Measurements from ENCODE around the gene RNF14.

DNA sequence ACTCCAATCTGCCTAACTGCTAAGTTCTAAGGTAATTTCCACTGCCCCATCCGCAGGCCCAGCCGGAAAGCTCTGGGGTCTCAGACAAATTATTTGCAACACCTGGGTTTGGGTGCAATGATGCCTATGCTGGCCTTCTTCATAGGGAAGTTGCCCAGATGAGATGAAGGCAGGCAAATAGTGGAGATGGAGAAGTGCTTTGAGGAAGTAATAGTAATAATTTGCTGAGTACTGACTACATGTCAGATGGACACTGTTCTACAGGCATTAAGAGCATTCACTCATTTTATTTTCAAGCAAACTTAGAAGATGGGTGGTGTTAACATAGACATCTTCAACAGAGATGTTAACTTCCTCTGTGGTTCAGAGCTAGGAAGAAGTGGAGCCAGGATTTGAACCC, 14.7 kb upstream of the RNF14 start:
- TF ChIP-seq, protein P1, sequence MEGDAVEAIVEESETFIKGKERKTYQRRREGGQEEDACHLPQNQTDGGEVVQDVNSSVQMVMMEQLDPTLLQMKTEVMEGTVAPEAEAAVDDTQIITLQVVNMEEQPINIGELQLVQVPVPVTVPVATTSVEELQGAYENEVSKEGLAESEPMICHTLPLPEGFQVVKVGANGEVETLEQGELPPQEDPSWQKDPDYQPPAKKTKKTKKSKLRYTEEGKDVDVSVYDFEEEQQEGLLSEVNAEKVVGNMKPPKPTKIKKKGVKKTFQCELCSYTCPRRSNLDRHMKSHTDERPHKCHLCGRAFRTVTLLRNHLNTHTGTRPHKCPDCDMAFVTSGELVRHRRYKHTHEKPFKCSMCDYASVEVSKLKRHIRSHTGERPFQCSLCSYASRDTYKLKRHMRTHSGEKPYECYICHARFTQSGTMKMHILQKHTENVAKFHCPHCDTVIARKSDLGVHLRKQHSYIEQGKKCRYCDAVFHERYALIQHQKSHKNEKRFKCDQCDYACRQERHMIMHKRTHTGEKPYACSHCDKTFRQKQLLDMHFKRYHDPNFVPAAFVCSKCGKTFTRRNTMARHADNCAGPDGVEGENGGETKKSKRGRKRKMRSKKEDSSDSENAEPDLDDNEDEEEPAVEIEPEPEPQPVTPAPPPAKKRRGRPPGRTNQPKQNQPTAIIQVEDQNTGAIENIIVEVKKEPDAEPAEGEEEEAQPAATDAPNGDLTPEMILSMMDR (IDR thresholded peaks at IDR 0.05; ENCODE audit: extremely low read depth in 1 of 2, insufficient read depth in 1 of 2, low read depth in 1 of 2, low read length in 2 of 2): no peak
- TF ChIP-seq POLR2AphosphoS5 (IDR thresholded peaks at IDR 0.05; ENCODE audit: insufficient read depth, low read depth, low read length) (no peak), FOS (IDR thresholded peaks at IDR 0.05; ENCODE audit: borderline replicate concordance, insufficient read depth, low read length) (no peak)

Data from endothelial cell of umbilical vein (primary cell).